Nucleus accumbens (tissue), 56 donors: Measurements from ENCODE around the gene ARVCF.

Experiments used
- DNase-seq, 56 donors: peaks; one replicate each; lab custom pipeline; 2025; lab: John Stamatoyannopoulos, UW

Gene ARVCF

DNA sequence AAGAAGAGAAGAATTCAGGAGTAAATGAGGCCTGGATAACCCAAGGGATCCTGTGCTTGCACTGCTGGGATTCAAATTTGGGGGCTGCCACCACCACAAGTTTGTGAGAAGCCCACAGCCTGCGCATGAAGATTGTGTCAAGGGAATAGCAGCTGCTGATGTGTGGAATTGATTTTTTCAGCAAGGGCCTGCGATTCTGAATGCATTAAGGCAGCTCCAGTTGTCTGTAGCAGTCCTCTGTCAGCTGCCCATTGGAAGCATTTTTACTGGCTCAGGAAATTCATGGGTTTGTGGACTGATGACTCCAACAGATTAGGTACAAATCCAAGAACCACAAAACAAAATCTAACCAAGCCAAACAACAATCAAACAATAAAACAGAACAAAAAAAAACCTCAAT lies 14.0 kb downstream of the ARVCF start:
- DNase-seq = no peak

DNA sequence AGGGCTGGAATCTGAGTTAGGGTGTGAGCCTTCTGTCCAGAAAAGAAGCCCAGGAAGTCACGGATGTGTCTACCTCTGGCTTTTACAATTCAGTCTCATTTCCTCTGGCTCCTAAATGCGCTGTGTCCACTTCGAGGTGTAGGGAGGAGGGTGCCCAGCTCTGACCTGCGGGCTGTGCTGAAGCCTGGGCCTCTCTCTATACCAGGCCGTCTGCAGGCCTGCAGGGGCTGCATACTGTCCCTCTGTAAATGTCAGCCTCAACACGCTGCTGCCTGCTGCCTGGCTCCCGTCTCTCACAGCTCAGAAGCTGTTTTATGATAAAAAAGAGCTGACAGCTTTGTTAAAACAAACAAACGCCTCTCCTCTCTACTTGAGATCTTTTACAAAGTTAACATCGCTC lies 14.5 kb downstream of the ARVCF start:
- no peak for DNase-seq

DNA sequence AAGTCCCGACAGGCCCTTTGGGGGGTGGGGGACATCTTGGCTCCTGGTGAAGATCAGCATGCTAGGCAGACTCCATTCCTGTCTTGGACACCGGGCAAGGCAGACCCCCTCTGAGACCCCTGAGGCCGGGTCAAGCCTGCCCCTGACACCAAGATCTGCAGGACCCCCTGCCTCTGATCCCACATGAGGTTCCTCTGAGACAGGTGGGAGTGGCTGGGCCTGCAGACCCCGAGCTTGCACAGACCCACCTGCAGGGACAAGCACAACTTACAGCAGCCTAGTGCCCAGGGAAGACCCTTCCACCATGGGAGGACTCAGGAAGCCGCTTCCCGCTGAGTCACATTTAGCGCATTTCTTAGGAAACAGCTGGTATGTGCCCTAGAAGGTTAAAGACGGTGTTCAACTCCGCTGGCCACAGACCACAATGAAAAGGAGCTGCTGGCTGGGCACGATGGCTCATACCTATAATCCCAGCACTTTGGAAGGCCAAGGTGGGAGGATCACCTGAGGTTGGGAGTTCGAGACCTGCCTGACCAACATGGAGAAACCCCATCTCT lies 15.5 kb downstream of the ARVCF start:
- no peak for DNase-seq

DNA sequence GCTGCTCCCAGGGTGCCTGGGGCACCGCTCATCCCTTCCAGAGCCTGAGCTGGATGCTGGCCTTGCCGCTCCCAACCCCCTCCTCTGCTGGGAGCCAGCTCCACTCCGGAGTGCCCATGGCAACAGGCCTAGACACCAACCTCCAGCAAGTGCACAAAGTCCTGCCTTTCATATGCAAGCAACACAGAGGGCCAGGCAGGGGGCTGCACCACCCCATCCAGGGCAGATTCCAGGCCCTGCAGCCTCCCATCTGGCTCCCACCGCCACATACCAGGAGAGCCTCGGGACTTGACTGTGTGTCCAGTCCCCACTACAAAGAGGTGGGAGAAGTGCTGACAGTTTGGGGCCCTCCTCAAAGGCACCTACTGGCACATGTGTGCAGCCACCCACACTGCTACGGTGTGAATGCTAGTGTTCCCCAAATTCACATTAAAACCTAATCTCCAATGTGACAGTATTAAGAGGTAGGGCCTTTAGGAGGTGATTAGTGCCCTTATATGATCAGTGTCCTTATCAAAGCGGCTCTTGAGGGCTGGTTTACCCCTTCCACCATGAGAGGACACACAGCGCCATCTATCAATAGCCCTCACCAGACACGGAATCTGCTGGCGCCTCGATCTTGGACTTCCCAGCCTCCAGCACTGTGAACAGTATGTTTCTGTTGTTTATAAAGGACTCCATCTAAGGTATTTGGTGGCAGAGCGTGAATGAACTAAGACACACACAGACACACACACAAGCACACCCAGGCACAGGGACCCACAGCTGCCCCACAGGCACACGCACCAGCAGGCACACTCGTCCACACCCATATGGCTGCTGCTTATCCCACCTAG lies 16.2 kb downstream of the ARVCF start:
- DNase-seq = peak in 30 of 56 donors; percentile 12 to 77 (median 44)

DNA sequence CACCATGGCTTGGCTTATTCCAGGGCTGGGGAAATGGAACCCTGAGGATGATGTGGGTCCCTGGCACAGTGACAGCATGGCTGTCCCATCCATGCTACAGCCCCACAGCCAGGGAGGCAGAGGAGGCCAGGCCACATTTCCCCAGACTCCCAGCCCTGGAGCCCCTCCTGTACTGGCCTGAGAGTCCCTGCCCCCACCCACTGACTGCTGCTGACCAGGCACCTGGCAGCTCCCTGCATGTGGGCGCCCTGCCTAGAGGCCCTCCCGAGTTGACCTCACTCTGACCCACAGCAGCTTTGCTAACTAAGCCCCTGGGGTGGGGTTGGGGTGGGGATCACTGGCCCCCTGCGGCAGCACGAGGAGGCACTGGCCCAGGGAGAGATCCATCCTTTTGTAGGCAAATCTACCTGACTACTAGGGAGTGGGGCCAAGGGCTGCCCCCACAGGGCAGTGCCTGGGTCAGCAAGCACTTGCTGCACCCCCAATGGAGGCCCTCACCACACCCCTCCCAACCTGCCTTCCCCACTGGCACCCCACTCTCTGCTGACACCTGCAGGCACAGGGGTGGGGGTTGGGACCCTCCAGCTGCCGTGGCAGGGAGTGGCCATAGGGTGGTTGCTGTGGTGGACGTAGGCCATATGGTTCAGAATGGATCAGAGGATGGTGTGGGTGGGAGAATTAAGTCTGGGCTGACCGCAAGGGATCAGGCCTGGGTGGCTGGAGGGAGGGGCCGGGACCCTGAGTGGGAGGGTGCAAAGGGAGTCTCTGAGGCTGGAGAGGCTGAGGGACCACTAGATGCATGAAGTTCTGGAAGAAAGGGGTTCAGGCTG lies 17.4 kb downstream of the ARVCF start:
- no peak for DNase-seq

DNA sequence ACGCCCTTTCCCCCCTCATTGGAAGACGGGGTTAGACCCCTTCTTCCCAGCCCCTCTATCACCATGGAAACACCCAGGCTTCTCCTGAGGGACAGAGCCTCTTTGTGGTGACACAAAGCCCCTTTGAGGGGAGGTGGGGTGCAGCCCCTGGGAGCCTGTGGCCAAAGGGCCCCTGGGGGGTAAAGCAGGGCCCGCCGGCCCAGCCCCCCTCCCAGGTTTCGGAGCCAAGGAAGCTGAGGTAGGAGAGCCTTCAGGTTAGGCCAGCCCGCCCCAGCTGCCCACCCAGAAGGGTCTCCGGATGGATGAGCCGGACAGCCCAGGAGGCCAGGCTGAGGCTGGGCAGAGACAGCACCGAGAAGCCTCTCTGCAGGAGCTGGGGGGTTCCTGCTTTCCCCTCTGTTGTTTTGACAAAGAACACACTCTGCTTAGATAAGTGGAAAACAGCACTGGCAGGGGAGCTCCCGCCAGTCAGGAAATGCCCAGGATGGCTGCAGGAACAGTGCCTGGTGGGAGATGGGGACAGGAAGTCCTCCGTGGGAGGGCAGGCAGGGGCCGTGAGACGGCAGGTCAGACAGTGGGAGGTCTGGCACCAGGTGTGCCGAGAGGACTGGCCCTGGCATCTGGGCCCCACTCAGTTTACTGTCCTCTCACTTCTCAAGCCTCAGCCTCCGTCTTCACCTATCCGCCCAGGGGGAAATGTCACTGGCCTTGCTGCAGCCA lies 18.2 kb downstream of the ARVCF start:
- no peak for DNase-seq

DNA sequence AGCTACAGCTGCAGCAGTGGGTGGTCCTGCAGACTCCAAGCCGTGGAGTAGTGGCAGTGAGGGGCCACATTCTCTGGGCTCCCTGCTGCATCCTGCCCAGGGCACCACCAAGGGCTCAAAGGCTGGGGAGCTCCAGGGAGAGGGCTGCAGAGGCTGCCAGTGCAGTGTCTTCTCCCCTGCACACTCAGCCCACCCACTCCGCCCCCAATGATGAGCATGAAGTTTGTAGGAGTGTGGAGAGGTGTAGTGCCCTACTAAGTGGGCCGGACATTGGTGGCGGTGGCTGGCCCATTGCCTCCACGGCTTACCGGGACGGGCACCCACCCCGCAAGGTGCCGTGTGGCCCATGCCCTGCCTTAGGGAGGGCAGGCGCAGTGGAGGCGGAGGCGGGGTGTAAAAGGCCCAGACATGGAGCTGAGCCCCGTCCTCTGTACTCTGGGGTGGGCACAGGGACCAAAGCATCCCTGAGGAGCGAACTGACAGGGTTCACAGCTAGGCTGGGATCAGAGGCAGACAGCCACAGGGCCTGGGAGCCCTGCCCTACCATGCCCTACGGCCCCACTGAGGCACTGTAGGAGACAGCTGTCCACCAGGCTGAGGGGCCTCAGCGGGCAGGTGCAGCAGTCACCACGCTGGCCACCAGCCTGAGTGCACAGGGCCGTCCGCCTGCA lies 18.9 kb downstream of the ARVCF start:
- no peak for DNase-seq

DNA sequence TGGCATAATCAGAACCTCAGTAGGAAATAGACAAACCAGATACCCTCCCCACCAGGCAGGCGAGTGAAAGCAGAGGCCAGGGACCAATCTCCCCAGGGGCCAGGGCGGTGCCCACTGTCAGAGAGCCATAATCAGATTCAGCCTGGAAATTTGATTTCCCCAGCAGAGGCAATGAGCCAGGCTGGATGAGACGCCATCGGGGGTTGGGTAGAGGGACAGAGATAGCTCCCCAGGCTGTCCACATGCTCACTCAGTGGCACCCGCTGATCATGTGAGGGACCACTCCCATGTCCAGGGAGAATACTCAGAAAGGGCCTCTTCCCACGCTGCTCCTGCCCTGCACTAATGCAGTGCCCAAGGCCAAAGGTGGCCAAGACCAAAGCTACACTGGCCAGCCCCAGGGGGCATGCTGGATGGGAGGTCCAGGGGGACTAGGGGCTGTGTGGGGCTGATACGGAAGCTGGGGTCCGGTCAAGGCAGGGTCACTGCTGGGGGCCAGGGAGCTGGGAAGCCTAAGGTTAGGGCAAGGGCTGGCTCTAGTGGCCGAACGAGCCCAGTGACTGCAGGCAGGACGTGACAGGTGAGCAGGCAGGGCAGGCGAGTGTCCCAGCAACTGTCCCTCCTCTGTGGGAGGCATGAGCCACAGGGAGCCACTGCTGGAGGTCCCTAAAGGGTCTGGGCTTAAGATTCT lies 19.8 kb downstream of the ARVCF start:
- no peak for DNase-seq

DNA sequence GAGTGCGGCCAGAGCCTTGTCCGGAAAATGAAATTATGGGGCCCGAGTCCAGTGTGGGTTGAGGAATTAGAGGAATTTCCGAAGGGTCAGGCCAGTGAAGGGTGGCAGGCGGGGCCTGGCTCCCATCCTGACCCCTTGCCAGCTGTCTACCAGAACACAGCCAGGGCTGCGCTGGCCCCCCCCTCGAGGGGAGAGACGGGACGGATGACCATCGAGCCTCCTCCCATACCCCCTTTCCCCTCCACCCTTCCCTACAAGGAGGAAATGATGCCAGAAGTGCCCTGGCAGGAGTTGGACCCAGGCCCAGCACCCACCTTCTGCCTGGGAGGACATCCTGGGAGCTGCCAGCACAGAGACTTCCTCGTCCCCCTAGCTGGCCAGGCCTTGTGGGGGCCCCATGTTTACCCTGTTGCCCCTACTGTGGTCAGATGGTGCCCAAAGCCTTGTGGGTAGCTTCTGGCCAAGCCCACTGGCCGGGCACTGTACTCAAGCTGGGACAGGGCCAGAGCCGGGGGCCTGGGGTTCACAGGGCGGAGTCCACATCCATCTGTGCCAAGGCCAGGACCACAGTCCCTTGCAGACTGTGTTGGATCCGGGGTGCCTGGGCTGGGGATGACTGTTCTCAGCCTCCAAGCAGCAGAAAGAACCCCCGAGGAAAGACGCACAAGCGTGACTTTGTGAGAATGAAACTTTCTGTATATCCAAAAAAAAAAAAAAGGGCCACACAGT lies 20.8 kb downstream of the ARVCF start:
- DNase-seq = no peak

DNA sequence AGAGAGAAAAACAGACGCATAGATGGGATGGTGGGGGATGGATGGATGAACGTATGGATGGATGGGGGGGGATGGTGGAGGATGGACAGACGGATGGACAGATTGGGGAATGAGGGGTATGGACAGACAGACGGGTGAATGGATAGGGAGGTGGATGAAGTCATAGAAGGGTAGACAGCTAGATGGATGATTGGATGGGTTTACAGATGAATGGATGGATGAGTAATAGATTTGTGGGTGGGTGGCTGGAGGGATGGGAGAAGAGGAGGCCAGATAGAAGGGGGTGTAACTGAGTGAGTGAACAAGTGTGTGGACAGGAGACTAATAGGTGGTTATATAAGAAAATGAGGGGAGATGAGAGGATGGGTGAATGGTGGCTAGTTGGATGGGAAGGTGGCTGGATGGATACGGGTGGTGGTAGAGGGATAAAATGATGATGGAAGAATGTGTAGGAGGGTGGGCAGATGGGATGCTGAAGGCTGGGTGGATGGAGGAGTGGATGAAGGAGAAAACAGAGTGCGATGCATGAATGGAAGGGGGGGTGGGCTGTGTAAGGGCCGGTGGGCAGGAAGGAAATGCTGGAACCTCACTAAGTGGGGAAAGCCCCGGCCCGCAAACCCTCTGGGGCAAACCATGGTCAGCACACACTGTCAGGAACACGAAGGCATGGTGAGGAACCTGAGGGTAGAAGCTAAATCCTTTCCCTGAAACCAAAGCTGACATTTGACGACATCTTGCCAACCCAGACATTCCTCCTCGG lies 21.6 kb downstream of the ARVCF start:
- no peak for DNase-seq

DNA sequence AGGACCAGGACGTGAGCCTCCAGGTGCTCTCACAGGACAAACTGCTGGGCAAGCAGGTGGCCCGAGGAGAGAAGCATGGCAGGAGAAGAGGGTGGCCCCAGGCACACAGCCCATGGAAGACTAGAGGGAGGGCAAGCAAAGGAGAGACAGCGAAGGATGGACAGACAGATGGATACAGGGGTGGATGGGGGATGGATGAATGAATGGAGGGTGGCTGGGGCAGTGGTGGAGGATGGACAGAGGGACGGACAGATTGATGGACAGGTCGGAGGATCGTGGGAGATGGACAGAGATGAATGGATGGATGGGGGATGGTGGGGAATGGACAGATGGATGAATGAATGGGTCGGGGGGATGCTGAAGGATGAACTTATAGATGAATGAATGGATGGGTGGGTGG lies 22.7 kb downstream of the ARVCF start:
- DNase-seq = no peak

DNA sequence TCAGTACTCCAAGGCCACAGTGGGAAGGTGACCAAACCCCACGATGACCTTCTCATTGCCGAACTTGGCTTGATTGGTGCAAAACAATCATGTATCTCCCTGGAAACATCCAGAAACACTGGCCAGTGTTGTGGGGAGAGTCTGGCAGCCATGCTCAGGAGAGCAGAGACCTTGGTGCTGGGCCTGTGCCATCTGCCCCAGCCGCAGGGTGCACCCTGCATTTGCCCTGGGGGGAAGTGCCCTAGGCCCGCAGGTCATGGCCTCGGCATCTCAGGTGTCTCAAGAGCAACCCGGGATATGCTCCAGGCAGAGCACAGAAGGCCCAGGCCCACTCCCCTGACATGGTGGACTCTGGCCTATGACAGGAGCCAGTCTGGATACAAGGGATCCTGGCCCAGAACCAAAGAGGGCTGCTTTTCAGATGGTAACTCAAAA lies 23.7 kb downstream of the ARVCF start:
- no peak for DNase-seq

DNA sequence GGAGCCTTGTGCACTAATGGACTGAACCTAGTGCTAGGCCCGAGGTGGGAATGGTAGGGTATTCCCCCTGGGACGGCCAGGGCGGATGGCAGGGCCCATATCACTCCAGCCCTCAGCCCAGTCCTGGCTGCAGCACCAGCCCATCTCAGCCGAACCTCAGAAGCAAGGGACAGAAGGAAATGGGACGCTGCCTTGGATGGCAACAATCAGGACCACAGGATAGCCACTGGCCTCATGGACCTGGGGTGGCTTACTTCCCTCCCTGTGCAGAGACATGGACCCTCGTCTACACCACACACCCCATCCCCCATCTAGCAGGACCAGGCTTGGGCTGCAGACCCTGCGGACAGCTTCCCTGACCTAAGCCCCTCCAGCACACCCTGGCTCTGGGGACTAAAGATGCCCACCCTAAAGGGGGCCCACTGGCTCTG lies 24.1 kb downstream of the ARVCF start:
- no peak for DNase-seq

DNA sequence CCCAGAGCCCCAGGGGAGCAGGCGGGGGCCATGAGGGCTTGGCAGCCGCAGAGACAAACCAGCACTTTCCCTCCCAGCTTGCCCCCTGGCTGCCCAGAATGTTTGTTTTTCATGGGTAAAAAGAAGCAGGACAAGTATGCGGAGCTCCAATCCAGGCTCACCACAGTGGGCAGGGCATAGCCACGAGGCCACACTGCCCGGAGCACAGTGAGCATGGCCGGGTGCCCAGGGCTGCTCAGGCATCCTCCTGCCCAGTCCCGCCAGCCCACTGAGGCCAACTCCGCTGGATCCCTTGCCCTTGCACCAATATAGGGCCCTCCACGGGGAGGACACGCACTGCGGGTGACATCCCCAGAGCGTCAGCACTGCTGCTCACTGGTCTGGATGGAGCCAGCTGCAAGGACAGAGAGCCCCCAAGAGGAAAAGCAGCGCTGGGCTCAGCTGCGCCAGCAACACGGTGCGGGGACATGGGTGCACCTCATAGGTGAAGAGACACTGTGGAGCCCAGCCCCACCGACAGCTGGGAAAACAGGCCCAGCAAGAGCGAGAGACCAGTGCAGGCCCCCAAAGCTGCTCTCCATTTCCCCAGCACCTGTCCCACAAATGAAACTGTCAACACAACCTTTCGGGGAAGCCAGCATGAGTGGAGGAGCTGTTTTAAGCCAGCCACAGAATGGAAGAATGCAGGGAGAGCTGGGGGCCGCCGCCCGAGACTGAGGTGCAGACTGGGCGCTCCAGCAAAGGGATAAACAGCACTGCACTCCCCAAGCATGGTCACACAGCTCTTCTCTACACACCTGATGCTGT lies 24.8 kb downstream of the ARVCF start:
- DNase-seq = peak in 23 of 56 donors; percentile 17 to 64 (median 36)

DNA sequence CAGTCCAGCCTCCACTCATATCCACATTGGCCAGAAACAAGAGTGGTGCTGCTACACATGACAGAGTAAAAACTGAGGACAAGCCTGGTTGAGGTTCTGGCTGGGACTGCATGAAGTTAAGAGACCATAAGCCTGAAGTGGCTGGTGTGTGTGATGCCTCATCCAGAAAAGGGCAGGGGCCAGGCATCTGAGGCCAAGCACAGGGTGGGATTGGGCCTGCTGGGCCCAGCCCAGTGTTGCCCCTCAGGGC lies 25.3 kb downstream of the ARVCF start:
- no peak for DNase-seq

DNA sequence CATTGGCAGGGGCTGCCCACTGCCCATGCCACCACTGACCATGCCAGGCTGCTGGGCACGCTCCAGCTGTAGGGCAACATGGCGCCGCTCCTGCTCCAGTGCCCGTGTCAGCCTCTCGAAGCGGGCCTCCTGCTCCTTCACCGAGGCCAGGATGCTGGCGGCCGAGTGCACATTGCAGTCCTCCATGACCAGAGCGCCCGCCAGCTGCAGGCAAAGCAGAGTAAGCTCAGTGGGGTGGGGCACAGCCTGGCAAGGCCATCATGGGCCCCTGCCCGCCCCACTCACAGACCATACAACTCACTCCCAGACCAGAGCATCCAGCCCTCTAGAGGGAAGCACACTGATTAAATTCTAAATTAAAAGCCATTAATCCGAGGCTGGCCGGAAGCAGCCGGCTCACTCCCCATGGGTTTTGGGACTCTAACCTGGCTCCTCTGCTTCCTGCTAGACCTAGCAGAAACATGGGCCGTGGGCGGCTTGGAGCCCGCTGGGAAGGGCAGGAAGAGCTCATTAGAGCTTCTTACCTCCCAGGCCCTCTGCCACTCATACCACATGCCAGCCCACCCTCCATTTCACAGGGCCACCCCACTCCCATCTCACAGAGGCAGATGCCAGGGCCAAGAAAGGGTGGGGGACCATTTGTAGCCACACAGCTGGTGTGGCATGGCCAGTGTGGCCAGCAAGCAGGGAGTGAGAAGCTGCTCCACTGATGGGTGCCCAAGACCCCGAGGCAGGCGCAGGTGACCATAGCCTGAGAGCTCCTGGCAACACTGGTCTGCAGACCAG lies 25.8 kb downstream of the ARVCF start:
- no peak for DNase-seq

DNA sequence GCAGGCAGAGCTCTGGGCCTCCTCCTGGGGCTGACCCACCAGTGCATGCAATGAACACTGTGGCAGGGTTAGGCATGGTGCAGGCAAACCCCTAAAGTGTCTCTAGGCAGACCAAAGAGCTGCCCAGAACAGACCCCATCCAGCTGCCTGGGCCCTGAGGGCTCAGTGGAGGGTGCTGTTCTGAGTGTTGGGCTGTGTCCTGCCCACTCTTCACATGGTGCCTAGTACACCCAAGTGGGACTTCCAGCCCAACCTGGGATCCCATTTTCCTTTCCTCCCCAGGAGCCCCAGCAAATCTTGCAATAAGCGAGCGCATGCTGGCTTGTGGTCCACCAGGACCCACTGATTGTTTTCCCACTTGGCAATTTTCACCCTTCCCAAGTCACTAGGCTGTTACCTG lies 26.4 kb downstream of the ARVCF start:
- DNase-seq = no peak
